Left forelimb (tissue), 1 donor: ENCODE data around the gene B4GALT5.
"Not testable (repeated sequence)": the region's sequence is repeated elsewhere in the genome, so short reads cannot be mapped to it uniquely, and the experiment has no call there.

ENCODE experiments used
- DNase-seq: peaks from one replicate; pipeline ENCODE4 v3.0.0-alpha.2; 2018; ENCODE audit warnings: low spot score

The B4GALT5 gene

GRCh38 chr20:49713753-49714712 is at the start of gene B4GALT5:
TSS of gene B4GALT5 (minus strand) at chr20:49713878. CDS start at chr20:49713690, 188 bp downstream.
- peak; percentile 90 for DNase-seq

GRCh38 chr20:49762940-49763766 is 49.5 kb upstream of the B4GALT5 start:
- no peak for DNase-seq

GRCh38 chr20:49761888-49762287 is 48.2 kb upstream of the B4GALT5 start:
- DNase-seq: not testable (repeated sequence)

- DNase-seq: no peak
Observed at GRCh38 chr20:49759266-49759950, 45.7 kb upstream of the B4GALT5 start.

- DNase-seq: no peak
Observed at GRCh38 chr20:49758781-49759180, 45.1 kb upstream of the B4GALT5 start.

GRCh38 chr20:49757597-49757996 is 43.9 kb upstream of the B4GALT5 start:
- no peak for DNase-seq

GRCh38 chr20:49756241-49756640 is 42.6 kb upstream of the B4GALT5 start:
- no peak for DNase-seq

GRCh38 chr20:49754596-49754995 is 40.9 kb upstream of the B4GALT5 start:
- no peak for DNase-seq

GRCh38 chr20:49753133-49753532 is 39.5 kb upstream of the B4GALT5 start:
- no peak for DNase-seq

- DNase-seq: no peak
Observed at GRCh38 chr20:49752201-49752903, 38.7 kb upstream of the B4GALT5 start.

- DNase-seq: peak; percentile 68
Observed at GRCh38 chr20:49751397-49751736, 37.7 kb upstream of the B4GALT5 start.

GRCh38 chr20:49750611-49751396 is 37.1 kb upstream of the B4GALT5 start:
- no peak for DNase-seq

GRCh38 chr20:49749625-49750024 is 35.9 kb upstream of the B4GALT5 start:
- no peak for DNase-seq

- DNase-seq: no peak
Observed at GRCh38 chr20:49748525-49748838, 34.8 kb upstream of the B4GALT5 start.

GRCh38 chr20:49747707-49748524 is 34.2 kb upstream of the B4GALT5 start:
- peak; percentile 81 for DNase-seq

GRCh38 chr20:49742948-49743347 is 29.3 kb upstream of the B4GALT5 start:
- no peak for DNase-seq

- no peak for DNase-seq
Observed at GRCh38 chr20:49741977-49742376, 28.3 kb upstream of the B4GALT5 start.

GRCh38 chr20:49740807-49741206 is 27.1 kb upstream of the B4GALT5 start:
- no peak for DNase-seq

- DNase-seq: no peak
Observed at GRCh38 chr20:49739042-49739441, 25.4 kb upstream of the B4GALT5 start.

GRCh38 chr20:49737260-49737659 is 23.6 kb upstream of the B4GALT5 start:
- DNase-seq: no peak
